ENCODE results near the gene TMEM186.
"Not testable (repeated sequence)": the region's sequence is repeated elsewhere in the genome, so short reads cannot be mapped to it uniquely, and the experiment has no call there.

Gene TMEM186

DNA sequence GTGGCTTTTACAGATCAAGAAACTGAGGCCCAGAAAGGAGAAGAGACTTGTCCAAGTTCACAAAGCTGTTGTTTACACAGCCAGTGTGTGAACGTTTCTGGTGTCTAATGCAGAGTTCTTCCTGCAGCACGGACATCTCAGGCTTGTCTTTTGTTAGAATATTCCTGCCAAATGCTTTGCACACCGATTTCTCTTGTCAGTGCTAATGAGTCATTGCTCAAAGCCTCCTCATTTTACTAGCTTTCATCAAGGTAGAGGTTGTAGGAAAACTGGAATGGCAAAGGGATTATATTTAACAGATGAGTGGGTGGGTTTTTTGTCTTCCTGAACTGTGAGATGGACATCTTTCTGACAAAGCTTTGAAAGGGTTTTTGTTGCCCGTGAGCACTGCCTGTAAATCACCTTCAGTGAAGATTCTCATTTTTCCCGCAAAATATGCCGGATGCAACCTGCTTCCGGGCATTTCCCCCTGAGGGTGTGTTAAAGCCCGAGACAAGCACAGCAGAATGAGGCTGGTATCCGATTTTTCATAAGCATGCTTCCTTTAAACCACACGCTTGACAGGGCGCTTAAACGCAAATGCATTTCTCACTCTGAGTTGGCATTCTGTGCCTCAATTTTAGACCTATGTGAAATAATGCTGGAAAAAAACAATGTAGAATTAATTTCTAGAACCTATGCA is 14.9 kb upstream of the TMEM186 start:
- DNase-seq (ENCODE audit: low read depth in 2 of 2) = no peak

- DNase-seq (ENCODE audit: low read depth in 2 of 2) = no peak
These were observed 11.3 kb upstream of the TMEM186 start for GRCh38 chr16:8808613-8809353.

GRCh38 chr16:8808009-8808408 is 10.6 kb upstream of the TMEM186 start:
- no peak for DNase-seq (ENCODE audit: low read depth in 2 of 2)

DNA sequence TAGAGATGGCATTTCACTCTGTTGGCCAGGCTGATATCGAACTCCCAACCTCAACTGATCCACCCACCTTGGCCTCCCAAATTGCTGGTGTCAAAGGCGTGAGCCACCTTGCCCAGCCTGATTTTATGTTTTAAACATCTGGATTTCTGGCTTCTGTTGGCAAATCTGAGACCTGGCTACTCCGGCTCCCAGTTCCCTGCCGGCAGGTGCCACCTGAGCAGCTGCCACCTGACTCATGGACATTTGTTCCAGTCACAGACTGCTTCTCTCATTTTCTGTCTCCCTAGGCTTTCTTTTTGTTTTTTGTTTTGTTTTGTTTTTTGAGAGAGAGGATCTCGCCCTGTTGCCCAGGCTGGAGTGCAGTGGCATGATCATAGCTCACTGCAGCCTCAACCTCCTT is 9.8 kb upstream of the TMEM186 start:
- no peak for DNase-seq (ENCODE audit: low read depth in 2 of 2)

- no peak for DNase-seq (ENCODE audit: low read depth in 2 of 2)
These were observed 9.0 kb upstream of the TMEM186 start for GRCh38 chr16:8806272-8806983.

GRCh38 chr16:8804313-8804712 is 6.9 kb upstream of the TMEM186 start:
- no peak for DNase-seq (ENCODE audit: low read depth in 2 of 2)

GRCh38 chr16:8803733-8804132 is 6.3 kb upstream of the TMEM186 start:
- not testable (repeated sequence) for DNase-seq (ENCODE audit: low read depth in 2 of 2)

- DNase-seq (ENCODE audit: low read depth in 2 of 2) = no peak
These were observed 4.3 kb upstream of the TMEM186 start for GRCh38 chr16:8801701-8802100.

- DNase-seq (ENCODE audit: low read depth in 2 of 2) = no peak
These were observed 1.2 kb upstream of the TMEM186 start for GRCh38 chr16:8798535-8799157.

DNA sequence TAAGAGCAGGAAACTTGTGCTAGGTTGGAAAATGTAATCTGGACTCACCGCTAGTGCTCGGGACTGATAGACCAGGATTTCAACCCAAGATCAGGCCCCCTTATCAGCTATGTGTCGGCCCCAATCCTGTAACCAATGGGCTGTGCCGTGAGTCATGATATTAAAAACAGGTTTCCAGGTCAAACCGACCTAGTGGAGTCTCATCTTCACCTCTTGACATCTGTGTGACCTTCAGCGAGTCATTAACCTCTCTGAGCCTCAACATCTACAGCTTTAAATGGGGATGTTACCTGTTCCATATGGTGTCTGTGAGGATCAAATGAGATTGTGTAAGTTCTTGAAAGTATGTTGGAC is 712 bp upstream of the TMEM186 start:
- no peak for DNase-seq (ENCODE audit: low read depth in 2 of 2)

DNA sequence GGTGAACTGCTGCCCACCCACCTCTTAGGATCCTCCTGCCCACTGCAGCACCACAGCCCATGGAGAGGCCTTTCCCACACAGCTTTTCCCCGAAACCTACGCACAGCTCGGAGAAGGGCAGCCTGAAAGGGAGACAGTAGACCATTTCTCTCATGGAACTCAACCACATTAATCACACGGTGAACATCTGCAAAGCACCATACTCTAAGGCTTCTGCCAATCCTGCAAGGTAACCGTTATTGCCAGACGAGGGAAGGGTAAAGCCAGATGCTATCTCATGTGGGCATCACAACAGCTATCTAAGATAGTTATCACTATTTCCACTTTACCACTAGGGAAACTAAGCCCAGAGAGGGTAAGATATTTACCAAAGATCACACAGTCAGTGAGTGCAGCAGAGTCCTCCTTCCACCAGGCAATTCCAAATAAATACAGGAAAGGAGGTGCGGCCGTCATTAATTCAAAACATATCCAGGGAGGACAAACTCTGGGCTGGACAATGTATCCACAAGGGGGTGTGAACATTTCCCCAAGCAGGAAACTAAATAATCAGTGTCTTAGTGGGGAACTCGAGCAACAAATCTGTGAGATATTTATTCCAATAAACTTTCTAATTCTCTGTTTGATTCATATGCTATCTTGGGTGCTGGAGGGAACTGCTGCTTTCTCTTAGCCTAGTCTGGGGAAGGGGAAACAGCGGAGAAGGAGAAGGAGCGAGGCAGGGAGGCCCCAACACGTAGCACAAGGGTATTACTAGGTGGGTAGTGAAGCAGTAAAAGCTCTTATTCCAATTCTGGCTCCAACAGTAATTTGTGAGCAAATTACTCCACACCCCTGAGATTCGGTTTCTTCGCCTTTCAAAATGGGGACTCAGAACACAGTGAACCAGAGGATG is 723 bp downstream of the TMEM186 start:
- no peak for DNase-seq (ENCODE audit: low read depth in 2 of 2)

DNA sequence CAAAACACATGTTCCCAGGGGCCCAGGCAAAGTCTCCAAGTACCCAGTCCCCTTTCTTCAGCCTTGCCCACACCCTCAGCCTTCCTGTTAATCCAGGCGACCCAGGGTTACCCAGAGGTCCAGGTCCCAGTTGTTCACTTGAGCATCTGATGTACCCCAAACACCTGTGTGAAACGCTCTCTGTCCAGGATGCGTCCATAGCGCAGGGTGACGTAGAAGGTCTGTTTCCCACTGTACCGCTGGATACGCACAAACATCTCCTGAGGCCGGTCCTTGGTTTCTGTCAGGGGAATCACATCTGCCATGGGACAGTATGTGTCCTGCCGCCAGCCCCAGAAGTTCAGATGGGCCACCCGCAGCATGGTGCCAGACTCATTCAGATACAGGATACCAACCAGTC is 1.6 kb downstream of the TMEM186 start:
- DNase-seq (ENCODE audit: low read depth in 2 of 2) = no peak

DNA sequence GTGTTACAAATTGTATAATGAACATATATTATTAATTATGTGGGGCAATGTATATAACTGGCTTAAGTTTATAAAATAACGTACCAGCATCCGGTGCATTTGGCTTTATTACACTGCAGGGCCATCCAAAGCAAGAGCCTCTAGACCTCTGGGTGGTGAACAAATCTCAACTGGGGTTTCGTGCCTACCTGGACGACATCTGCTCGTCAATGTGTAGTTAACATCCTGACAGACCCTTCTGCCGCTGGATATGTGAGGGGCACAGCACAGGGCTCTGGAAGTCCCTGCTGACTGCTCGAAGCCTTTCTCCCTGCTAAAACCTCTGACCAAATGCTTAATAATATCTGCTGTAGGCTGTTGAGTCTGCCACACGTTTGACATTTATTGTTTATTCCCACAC is 2.3 kb downstream of the TMEM186 start:
- DNase-seq (ENCODE audit: low read depth in 2 of 2) = no peak

DNA sequence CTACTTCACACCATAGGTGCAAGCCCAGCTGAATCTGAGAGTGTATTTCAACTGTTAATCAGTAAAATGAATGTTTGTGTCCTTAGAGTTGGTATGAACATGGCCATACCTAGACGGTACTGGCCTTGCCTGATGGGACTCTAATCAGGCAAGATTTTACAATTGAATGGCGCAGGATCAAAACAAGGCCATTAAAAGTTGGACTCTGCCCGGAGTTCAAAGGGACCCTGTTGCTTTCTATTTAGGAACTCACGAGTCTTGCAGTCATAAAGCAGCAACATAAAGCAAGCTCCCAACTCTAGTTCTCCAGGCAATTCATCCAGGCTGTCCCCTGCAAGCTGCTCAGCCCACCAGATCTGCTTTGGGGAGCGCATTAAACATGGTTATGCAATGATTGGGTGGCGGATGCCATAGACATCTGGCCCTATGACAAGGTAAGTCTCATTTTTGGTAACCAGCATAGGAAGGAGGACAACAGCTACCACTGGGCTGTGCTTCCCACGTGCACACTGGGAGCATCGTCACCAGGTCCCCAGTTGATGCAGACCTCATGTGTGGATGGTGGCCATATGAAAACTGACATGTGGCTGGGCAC is 8.8 kb downstream of the TMEM186 start:
- DNase-seq (ENCODE audit: low read depth in 2 of 2) = no peak

- not testable (repeated sequence) for DNase-seq (ENCODE audit: low read depth in 2 of 2)
These were observed 11.1 kb downstream of the TMEM186 start for GRCh38 chr16:8786316-8786715.

DNA sequence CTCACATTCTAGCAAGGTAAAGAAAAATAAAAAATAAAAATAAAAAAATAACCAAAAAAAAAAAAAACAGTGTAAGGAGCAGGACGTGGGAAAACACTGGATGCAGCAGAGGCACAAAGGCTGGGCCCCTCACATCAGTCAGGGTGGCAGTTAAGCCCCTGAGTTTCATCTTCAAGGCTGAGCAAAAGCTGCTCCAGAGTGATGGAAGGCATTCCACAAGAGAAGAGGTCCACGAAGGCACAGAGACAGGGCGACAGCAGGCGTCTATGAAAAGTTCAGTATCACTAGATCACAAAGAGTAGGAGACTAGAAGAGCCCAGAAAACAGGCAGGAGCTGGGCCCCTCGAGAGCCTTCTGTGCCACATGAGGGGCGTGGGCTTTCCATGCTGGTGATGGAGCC is 12.0 kb downstream of the TMEM186 start:
- no peak for DNase-seq (ENCODE audit: low read depth in 2 of 2)

GRCh38 chr16:8782673-8783072 is 14.8 kb downstream of the TMEM186 start:
- no peak for DNase-seq (ENCODE audit: low read depth in 2 of 2)

DNA sequence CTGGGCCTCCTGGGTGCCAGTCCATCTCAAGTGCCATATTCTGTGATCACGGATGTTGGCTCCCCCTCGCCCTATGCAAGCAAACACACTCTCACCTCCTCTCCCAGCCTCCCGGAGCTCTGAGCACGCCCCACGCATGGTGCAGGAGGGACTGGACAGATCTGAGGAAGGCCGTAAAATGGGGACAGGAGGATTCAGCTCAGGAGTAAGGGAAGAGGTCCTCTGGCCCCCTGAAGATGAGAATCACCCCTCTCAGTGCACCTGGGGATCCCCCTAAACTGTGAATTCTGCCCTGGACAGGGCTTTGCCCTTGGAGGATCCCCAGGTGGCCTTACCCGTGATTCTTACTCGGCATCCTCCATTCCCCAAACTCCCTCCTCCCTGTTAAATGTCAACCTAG is 15.6 kb downstream of the TMEM186 start:
- DNase-seq (ENCODE audit: low read depth in 2 of 2) = no peak

DNA sequence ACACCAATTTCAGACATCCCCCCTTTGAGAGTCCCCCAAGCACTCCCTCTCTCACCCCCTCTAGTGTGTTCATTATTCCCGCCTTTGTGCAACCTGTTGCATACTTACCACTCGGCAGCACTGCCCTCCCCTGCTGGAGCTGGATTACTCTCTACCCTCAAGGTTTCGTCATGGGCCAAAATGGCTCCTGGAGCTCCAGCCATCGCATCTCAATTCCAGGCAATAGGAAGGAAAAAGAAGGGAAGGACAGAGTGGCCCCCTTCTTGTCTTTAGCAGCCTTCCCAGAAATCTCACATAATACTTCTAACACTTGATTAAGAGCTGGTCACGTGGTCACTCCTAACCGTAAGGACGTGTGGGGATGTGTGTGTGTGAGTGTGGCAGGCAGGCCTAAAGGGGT is 20.2 kb downstream of the TMEM186 start:
- no peak for DNase-seq (ENCODE audit: low read depth in 2 of 2)

GRCh38 chr16:8776129-8776584 is 21.3 kb downstream of the TMEM186 start:
- DNase-seq (ENCODE audit: low read depth in 2 of 2) = no peak

- no peak for DNase-seq (ENCODE audit: low read depth in 2 of 2)
These were observed 22.1 kb downstream of the TMEM186 start for GRCh38 chr16:8775359-8775758.

All from stimulated activated CD8-positive, alpha-beta memory T cell treated with anti-CD3 and anti-CD28 coated beads, Interleukin-15, amount 100 ng/mL, for 4 hours (primary cell).